IMR-90 (cell line): ENCODE results near the gene SUV39H2. TPM values are rescaled to one million over a fixed set of nuclear protein-coding genes. Genes with fewer than 3 reads are reported as not detected.
A peak's percentile ranks its signal among the peaks of the same experiment; 100 is the strongest.

Experiments used
- ATAC-seq: fragments of 200-7000 bp; cut with Tn5 transposase; 2 replicates; pipeline ENCODE4 v1.9.1; 2020; ENCODE audit warnings: low read depth, mild to moderate bottlenecking, moderate library complexity
- BruUV-seq: library from RNA; stranded (reverse); fragments of 400-500 nt; replicated peaks from 2 replicates; lab custom pipeline; 2021; lab: Mats Ljungman, UMichigan
- CTCF ChIA-PET: fragments of 300-600 bp; formaldehyde crosslinking; extraction: SDS; loops from one replicate; lab custom pipeline; 2021; ENCODE audit warnings: antibody characterized with exemption; lab: Yijun Ruan, JAX
- POLR2A ChIA-PET: fragments of 300-600 bp; sonication (Branson Sonifier 250); formaldehyde crosslinking; loops from one replicate; lab custom pipeline; 2022; ENCODE audit warnings: antibody characterized with exemption; ENCODE audit not compliant: unreplicated experiment; lab: Charles Lee
- DNase-seq: peaks from one replicate; pipeline ENCODE4 v3.0.0; 2013
- H2AFZ ChIP-seq: replicated peaks from 2 replicates; pipeline ENCODE3; 2013; ENCODE audit warnings: low read length, mild to moderate bottlenecking; ENCODE audit not compliant: poor library complexity
- H2AK5ac ChIP-seq: 2 replicates; pipeline ENCODE4 v1.6.1; 2013; ENCODE audit warnings: low read depth, low read length, inconsistent platforms
- H2AK9ac ChIP-seq: replicated peaks from 2 replicates; pipeline ENCODE3; 2013; ENCODE audit warnings: mild to moderate bottlenecking, low read depth, low read length, moderate library complexity; ENCODE audit not compliant: poor library complexity
- H2BK120ac ChIP-seq: 2 replicates; pipeline ENCODE4 v1.6.1; 2013; ENCODE audit warnings: low read depth, low read length, inconsistent platforms
- H2BK15ac ChIP-seq: 3 replicates; pipeline ENCODE4 v1.6.1; 2013; ENCODE audit warnings: low read depth, low read length, inconsistent platforms
- H2BK20ac ChIP-seq: 2 replicates; pipeline ENCODE4 v1.6.1; 2013; ENCODE audit warnings: low read depth, mild to moderate bottlenecking, inconsistent platforms, low read length, moderate library complexity
- H2BK5ac ChIP-seq: 2 replicates; pipeline ENCODE4 v1.6.1; 2013; ENCODE audit warnings: mild to moderate bottlenecking, low read depth, low read length, inconsistent platforms; ENCODE audit not compliant: poor library complexity, severe bottlenecking
- H3K14ac ChIP-seq: replicated peaks from 2 replicates; pipeline ENCODE4 v1.6.1; 2013; ENCODE audit warnings: low read depth, low read length, inconsistent platforms
- H3K18ac ChIP-seq: 2 replicates; pipeline ENCODE4 v1.6.1; 2013; ENCODE audit warnings: low read depth, low read length, control low read depth
- H3K23ac ChIP-seq: 2 replicates; pipeline ENCODE4 v1.6.1; 2013; ENCODE audit warnings: low read depth, low read length, inconsistent platforms
- H3K27ac ChIP-seq: 2 replicates; pipeline ENCODE4 v1.5.1; 2013; ENCODE audit warnings: mild to moderate bottlenecking, control low read depth, low read length; ENCODE audit not compliant: insufficient read depth
- H3K27me3 ChIP-seq: 2 replicates; pipeline ENCODE4 v1.6.1; 2013; ENCODE audit warnings: low read length; ENCODE audit not compliant: control insufficient read depth, insufficient read depth
- H3K36me3 ChIP-seq: 2 replicates; pipeline ENCODE4 v1.6.1; 2013; ENCODE audit warnings: low read length, mixed read lengths; ENCODE audit not compliant: control insufficient read depth, insufficient read depth
- H3K4ac ChIP-seq: 2 replicates; pipeline ENCODE4 v1.6.1; 2013; ENCODE audit warnings: low read depth, low read length, inconsistent platforms
- H3K4me1 ChIP-seq: 2 replicates; pipeline ENCODE4 v1.6.1; 2013; ENCODE audit warnings: low read length, mixed read lengths; ENCODE audit not compliant: control insufficient read depth, insufficient read depth
- H3K4me2 ChIP-seq: 2 replicates; pipeline ENCODE4 v1.6.1; 2013; ENCODE audit warnings: low read depth, mild to moderate bottlenecking, control low read depth, low read length, moderate library complexity
- H3K4me3 ChIP-seq: 2 replicates; pipeline ENCODE4 v1.5.1; 2013; ENCODE audit warnings: low read depth, mild to moderate bottlenecking, control low read depth, low read length, moderate library complexity; ENCODE audit not compliant: insufficient read depth
- H3K56ac ChIP-seq: 2 replicates; pipeline ENCODE4 v1.6.1; 2013; ENCODE audit warnings: low read length, inconsistent platforms; ENCODE audit not compliant: insufficient read depth; ENCODE audit errors: extremely low read depth
- H3K79me1 ChIP-seq, 2 experiments: 2 replicates each; pipeline ENCODE4 v1.6.1; 2013; ENCODE audit warnings: low read length in 2 of 2, inconsistent platforms in 1 of 2, low read depth in 1 of 2
- H3K9ac ChIP-seq: 2 replicates; pipeline ENCODE4 v1.6.1; 2013; ENCODE audit warnings: low read depth, low read length, control low read depth
- H3K9me1 ChIP-seq: 2 replicates; pipeline ENCODE4 v1.6.1; 2013; ENCODE audit warnings: low read length, inconsistent platforms; ENCODE audit not compliant: insufficient read depth
- H3K9me3 ChIP-seq: 2 replicates; pipeline ENCODE4 v1.6.1; 2013; ENCODE audit warnings: low read length; ENCODE audit not compliant: control insufficient read depth, insufficient read depth
- H4K20me1 ChIP-seq: 2 replicates; pipeline ENCODE4 v1.6.1; 2013; ENCODE audit warnings: low read length, inconsistent platforms; ENCODE audit not compliant: insufficient read depth
- H4K5ac ChIP-seq: 2 replicates; pipeline ENCODE4 v1.6.1; 2013; ENCODE audit warnings: mild to moderate bottlenecking, low read depth, low read length, control low read depth
- H4K8ac ChIP-seq, 2 experiments: 2 replicates each; pipeline ENCODE4 v1.6.1; 2013; ENCODE audit warnings: low read depth in 2 of 2, low read length in 2 of 2, control low read depth in 1 of 2, inconsistent platforms in 1 of 2
- H4K91ac ChIP-seq: 2 replicates; pipeline ENCODE4 v1.6.1; 2013; ENCODE audit warnings: low read depth, low read length, inconsistent platforms; ENCODE audit not compliant: insufficient read depth
- CHD1 ChIP-seq: IDR thresholded peaks from 2 replicates; pipeline ENCODE4 v1.6.1; 2012; ENCODE audit warnings: low read depth, low read length, improper control_type of control experiment
- MAZ ChIP-seq: IDR thresholded peaks from 2 replicates; pipeline ENCODE4 v1.6.1; 2012; ENCODE audit warnings: low read depth, mild to moderate bottlenecking, low read length, improper control_type of control experiment, moderate library complexity, borderline replicate concordance
- NFE2L2 ChIP-seq: fragments of 150-350 bp; IDR thresholded peaks from 2 replicates; pipeline ENCODE4 v1.6.1; 2016; ENCODE audit warnings: low read depth, mild to moderate bottlenecking, low read length
- WGBS, 2 experiments: methylation state at CpG; one replicate each; pipeline versions ENCODE4 v1.1.5 to v1.1.7; 2013; ENCODE audit warnings: missing lambda C conversion rate in 2 of 2; ENCODE audit not compliant: insufficient read length in 1 of 2; ENCODE audit errors: extremely low coverage in 2 of 2; 5-methylcytosine and 5-hydroxymethylcytosine counted together
- dilution Hi-C: fragments of 300-500 bp; cut with HindIII; formaldehyde crosslinking; loops from one replicate; pipeline ENCODE4 v1.14.3; 2018; ENCODE audit warnings: low sequenced_read_pairs; ENCODE audit not compliant: unreplicated experiment
- in situ Hi-C: fragments of 300-500 bp; cut with MboI; formaldehyde crosslinking; loops from 3 replicates; pipeline ENCODE4 v1.14.3; 2019; ENCODE audit warnings: low sequenced_read_pairs, inconsistent platforms, mixed read lengths
- intact Hi-C: fragments of 100-400 bp; cut with micrococcal nuclease; formaldehyde crosslinking; loops from 2 replicates; pipeline ENCODE4 v1.10.0; 2022
- polyA plus RNA-seq, 3 experiments: library from polyadenylated mRNA; depleted of rRNA; stranded (reverse); fragments of >200 nt; gene quantifications; 2 replicates each; pipeline ENCODE4 v1.2.3, GENCODE V29; 2012; ENCODE audit warnings: low replicate concordance in 1 of 3
- total RNA-seq: library from RNA; depleted of rRNA; stranded (reverse); fragments of >200 nt; gene quantifications from 2 replicates; pipeline ENCODE4 v1.2.3, GENCODE V29; 2012
- TF ChIP-seq, protein P1 (sequence below): conservative IDR thresholded peaks from 2 replicates; pipeline ENCODE4 v1.5.1; 2012; ENCODE audit warnings: mild to moderate bottlenecking, low read depth, low read length, improper control_type of control experiment

Gene SUV39H2
- total and polyA plus RNA-seq, 2 of the 4 experiments (the other 2 are of a cell fraction): 5.3 to 14.5 TPM

GRCh38 chr10:14952851-14953423, 74.3 kb downstream of the SUV39H2 start (continued):
- no peak for TF ChIP-seq NFE2L2

- peak; percentile 7; the same call in 1 of the 2 replicates for TF ChIP-seq MAZ
- TF ChIP-seq, protein P1, sequence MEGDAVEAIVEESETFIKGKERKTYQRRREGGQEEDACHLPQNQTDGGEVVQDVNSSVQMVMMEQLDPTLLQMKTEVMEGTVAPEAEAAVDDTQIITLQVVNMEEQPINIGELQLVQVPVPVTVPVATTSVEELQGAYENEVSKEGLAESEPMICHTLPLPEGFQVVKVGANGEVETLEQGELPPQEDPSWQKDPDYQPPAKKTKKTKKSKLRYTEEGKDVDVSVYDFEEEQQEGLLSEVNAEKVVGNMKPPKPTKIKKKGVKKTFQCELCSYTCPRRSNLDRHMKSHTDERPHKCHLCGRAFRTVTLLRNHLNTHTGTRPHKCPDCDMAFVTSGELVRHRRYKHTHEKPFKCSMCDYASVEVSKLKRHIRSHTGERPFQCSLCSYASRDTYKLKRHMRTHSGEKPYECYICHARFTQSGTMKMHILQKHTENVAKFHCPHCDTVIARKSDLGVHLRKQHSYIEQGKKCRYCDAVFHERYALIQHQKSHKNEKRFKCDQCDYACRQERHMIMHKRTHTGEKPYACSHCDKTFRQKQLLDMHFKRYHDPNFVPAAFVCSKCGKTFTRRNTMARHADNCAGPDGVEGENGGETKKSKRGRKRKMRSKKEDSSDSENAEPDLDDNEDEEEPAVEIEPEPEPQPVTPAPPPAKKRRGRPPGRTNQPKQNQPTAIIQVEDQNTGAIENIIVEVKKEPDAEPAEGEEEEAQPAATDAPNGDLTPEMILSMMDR: 0 out of 2 replicates have a peak, but pooled peaks have one; percentile 19
- no peak for TF ChIP-seq CHD1
- H2BK5ac ChIP-seq: peak overlapping the region; percentile 17
- H4K91ac ChIP-seq: peak overlapping the region; percentile 6; the same call in 1 of the 2 replicates
- H3K4me1 ChIP-seq: no peaks in the 10 kb centered on the region
- POLR2A ChIA-PET: interaction anchor here (0.5 to 0.7 kb wide), 2 partner anchors 149 to 445 kb away, joined by 3 read pairs; no protein-coding TSS in a partner anchor
- no CpG with 5 or more reads among the region's 32 CpGs for WGBS, 2 experiments
- H2BK15ac ChIP-seq: no peak overlapping the region
- H3K36me3 ChIP-seq: no peaks in the 10 kb centered on the region
- ATAC-seq (peak; percentile 73), DNase-seq (peak; percentile 67)
- peak overlapping the region; percentile 99 for H2AFZ ChIP-seq
- peak overlapping the region; percentile 2; the same call in 1 of the 2 replicates for H4K5ac ChIP-seq
- H3K9me3 ChIP-seq: no peaks in the 10 kb centered on the region
- peak overlapping the region; percentile 12 to 70; a peak in 2 of 4 replicates for H4K8ac ChIP-seq
- dilution Hi-C loops: no loop called here
- in situ Hi-C loops: no loop called here
- H3K56ac ChIP-seq: peak overlapping the region; percentile 53; the same call in 1 of the 2 replicates
- peak overlapping the region; percentile 51 for H3K4me3 ChIP-seq
- no peaks in the 10 kb centered on the region for H3K27me3 ChIP-seq
- no peak overlapping the region; the same call in 1 of the 2 replicates for H2BK120ac ChIP-seq
- H2AK5ac ChIP-seq: no peak overlapping the region
- H3K23ac ChIP-seq: peak overlapping the region; percentile 61
- no peak overlapping the region for H2BK20ac ChIP-seq
- H3K9me1 ChIP-seq: peaks cover 8% of the 10 kb centered on the region; the same call in 1 of the 2 replicates
- H2AK9ac ChIP-seq: peak overlapping the region; percentile 35
- peak overlapping the region; percentile 68 for H3K14ac ChIP-seq
- peak overlapping the region; percentile 56 for H3K9ac ChIP-seq
- BruUV-seq: no TSS peak
- peak overlapping the region; percentile 42 for H3K27ac ChIP-seq
- H4K20me1 ChIP-seq: no peaks in the 10 kb centered on the region
- peak overlapping the region; percentile 8; the same call in 1 of the 2 replicates for H3K4ac ChIP-seq
- CTCF ChIA-PET: interaction anchor here (0.9 kb wide), 1 partner anchor 153 kb away, joined by 3 read pairs; no protein-coding TSS in a partner anchor
- intact Hi-C loops: loop anchor here (1.0 kb wide), 1 partner anchor 153 kb away; no protein-coding TSS in a partner anchor
- H3K4me2 ChIP-seq: peak overlapping the region; percentile 90
- peaks cover 32 to 52% of the 10 kb centered on the region in 2 experiments for H3K79me1 ChIP-seq
- no peak overlapping the region for H3K18ac ChIP-seq
Observed at GRCh38 chr10:14953424-14954000, 74.8 kb downstream of the SUV39H2 start.
